ENCODE data around the gene C1orf232.

Gene C1orf232
- 0 to 0.77 (median 0) reads per million in 17 experiments for total RNA-seq

GRCh38 chr1:26168410-26169197 is at the start of gene C1orf232:
Gene C1orf232, minus strand, starts transcription at chr1:26168963. Its CDS starts 464 bp downstream, at chr1:26168499.
- no peak for DNase-seq

GRCh38 chr1:26215246-26215645 is 46.5 kb upstream of the C1orf232 start:
- no peak for DNase-seq

- no peak for DNase-seq
Measured at GRCh38 chr1:26213335-26213905, 44.7 kb upstream of the C1orf232 start.

- DNase-seq = no peak
Measured at GRCh38 chr1:26212726-26213125, 44.0 kb upstream of the C1orf232 start.

DNA sequence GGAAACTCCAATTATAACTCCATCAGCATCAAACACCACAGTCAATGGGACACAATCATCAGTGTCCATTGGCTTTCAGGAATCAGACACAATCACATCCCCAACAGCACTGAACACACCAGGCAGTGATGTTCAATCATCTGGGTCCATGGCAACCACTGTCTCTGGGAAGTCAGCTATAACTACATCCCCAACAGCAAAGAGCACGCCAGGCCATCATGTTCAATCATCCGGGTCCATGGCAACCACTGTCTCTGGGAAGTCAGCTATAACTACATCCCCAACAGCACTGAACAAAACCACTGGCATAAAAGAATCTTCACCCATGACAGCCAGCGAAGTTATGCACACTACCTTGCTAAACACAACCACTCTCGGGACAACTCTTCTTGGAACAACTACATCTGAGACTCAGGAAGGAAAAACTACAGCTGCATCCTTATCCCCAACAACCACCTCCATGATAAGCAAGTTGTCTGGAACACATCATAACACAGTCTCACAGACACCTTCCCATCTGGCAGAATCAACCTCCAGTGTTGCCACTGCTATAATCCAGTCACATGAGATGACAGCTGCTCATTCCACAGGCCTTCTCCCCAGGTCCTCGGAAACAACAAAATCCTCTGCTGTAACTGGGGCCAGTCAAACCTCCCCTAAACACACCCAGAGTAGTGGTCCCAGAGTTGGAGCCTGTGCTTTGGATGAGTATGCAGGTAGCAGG is 41.5 kb upstream of the C1orf232 start:
- no peak for DNase-seq

GRCh38 chr1:26203642-26204318 is 35.0 kb upstream of the C1orf232 start:
- peak in 3 of 4 experiments; percentile 8 to 23 (median 16) for DNase-seq

DNA sequence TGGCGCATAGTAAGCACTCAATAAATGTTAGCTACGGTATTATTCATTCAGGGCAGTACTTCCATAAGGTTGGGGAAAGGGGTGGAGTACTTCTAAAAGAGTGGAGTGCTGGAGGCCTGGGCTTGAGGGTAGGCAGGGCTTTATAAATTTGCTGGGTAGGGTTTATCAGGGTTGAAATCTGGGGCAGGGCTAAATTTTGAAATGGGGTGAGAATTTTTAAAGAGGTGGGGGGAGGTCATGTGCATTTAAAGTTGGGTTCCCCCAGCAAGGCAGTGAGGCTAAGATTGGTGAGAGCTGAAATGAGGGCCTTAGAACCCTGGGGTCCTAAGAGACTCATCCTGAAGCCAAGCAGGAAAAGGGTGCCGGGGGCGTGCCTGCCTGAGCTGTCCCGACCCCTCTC is 31.6 kb upstream of the C1orf232 start:
- no peak for DNase-seq

GRCh38 chr1:26197813-26198212 is 29.1 kb upstream of the C1orf232 start:
- no peak for DNase-seq

DNA sequence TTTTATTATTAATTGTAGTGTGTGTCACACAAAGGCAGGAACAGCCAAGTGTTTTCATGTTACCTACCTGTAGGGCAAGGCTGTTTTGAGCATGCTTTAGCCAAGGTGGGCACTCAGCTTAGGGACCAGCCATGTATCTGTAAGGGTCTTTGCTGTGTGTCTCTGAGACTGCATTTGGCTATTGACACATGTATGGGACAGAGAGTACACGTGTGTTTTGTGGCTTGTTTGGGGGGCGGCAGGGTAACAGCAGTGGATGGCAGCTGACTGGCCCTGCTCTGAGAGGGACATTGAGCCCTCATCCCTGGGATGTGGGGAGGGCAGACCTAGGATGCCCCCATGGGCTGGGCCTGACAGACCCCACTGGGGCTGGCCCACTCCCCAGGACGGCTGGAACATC is 28.5 kb upstream of the C1orf232 start:
- DNase-seq = no peak

DNA sequence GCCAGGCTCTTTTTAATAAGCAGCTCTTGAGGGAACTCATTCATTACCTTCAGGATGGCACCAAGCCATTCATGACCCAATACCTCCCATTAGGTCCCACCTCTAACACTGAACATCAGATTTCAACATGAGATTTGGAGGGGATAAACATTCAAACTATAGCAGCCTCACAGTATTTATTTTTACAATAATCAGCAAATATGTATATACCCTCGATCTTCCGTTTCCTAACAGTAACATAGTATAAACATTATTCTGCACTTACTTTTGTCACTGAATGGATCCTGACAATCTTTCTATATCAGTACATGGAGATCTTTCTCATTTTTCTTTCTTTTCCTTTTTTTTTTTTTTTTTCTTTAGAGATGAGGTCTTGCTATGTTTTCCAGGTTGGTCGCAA is 27.0 kb upstream of the C1orf232 start:
- DNase-seq = no peak

- no peak for DNase-seq
Measured at GRCh38 chr1:26191739-26192138, 23.0 kb upstream of the C1orf232 start.

DNA sequence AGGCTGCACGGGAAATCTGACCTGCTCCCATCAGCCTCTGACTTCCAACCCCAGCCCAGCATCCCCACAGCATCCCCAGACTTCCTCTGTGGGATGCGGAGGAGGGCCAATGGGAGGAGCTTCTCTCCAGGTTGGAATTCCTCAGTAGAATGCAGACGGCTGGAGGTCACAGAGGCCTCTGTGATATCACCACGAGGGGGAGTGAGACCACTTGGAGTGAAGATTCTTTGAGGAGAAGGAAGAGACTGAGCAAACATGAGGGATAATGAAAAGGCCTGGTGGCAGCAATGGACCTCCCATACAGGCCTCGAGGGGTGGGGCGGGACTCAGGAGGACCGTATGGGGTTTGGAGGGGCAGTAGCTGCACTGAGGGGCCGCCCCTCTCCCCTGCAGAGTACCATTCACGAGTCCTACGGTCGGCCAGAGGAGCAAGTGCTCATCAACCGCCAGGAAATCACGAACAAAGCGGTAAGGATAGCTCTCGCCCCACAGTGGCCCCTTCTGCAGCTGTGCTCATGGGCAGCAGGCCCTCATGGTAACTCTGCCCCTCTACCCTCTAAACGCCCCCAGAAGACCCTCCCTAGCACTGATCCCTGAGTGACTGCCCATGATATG is 21.7 kb upstream of the C1orf232 start, which contains the start of gene CATSPER4:
Gene CATSPER4 (plus strand): TSS at position 230 of the 615 bp plus-strand sequence. CDS start 26 bp downstream, at position 256.
- DNase-seq = peak in 3 of 4 experiments; percentile 10 to 29 (median 20)

- DNase-seq = no peak
Measured at GRCh38 chr1:26189751-26190275, 21.1 kb upstream of the C1orf232 start.

- DNase-seq = no peak
Measured at GRCh38 chr1:26189331-26189730, 20.6 kb upstream of the C1orf232 start.

- no peak for DNase-seq
Measured at GRCh38 chr1:26188477-26188876, 19.7 kb upstream of the C1orf232 start.

GRCh38 chr1:26187882-26188281 is 19.1 kb upstream of the C1orf232 start:
- DNase-seq = no peak

DNA sequence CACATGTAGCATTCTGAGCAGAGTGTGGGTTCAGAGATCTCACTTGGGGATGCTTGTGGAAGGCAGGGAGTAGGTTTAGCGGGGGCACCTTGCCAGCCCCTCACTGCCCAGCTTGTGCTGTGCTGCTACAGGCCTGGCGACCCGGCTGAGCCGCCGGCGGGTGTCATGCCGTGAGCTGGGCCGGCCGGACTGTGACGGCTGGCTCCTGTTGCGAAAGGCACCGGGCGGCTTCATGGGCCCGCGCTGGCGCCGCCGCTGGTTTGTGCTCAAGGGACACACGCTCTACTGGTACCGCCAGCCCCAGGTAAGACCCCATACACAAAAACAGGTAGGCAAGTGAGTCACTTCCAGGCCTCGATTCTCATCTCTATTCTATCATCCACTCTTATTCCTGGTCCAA is 16.1 kb upstream of the C1orf232 start:
- no peak for DNase-seq

DNA sequence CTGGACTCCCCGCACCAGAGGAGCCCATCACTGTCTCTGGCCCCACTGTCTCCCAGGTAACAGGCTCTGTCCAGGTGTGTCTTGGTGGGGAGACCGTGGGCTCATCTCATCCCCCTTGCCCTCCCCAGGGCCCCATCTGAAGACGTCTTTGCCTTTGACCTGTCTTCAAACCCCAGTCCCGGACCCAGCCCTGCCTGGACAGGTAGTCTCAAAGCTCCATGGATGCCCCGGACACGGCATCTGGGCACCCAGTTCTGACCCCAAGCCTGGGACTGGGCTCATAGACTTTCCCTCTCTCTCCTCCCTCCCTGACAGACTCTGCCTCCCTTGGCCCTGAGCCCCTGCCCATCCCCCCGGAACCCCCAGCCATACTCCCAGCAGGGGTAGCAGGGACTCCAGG is 15.3 kb upstream of the C1orf232 start:
- no peak for DNase-seq

DNA sequence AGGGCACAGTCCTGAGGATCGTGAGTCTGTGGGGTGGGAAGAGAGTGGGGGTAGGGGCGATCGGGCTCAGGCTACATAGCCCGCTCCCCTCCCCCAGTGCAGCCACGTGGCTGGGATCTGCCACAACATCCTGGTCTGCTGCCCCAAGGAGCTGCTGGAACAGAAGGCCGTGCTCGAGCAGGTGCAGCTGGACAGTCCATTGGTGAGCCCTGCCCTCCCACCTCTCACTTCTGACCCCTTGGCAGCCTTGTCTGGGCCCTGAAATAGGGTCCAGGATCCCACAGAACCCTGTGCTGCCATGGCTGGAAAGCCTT is 13.6 kb upstream of the C1orf232 start:
- no peak for DNase-seq

DNA sequence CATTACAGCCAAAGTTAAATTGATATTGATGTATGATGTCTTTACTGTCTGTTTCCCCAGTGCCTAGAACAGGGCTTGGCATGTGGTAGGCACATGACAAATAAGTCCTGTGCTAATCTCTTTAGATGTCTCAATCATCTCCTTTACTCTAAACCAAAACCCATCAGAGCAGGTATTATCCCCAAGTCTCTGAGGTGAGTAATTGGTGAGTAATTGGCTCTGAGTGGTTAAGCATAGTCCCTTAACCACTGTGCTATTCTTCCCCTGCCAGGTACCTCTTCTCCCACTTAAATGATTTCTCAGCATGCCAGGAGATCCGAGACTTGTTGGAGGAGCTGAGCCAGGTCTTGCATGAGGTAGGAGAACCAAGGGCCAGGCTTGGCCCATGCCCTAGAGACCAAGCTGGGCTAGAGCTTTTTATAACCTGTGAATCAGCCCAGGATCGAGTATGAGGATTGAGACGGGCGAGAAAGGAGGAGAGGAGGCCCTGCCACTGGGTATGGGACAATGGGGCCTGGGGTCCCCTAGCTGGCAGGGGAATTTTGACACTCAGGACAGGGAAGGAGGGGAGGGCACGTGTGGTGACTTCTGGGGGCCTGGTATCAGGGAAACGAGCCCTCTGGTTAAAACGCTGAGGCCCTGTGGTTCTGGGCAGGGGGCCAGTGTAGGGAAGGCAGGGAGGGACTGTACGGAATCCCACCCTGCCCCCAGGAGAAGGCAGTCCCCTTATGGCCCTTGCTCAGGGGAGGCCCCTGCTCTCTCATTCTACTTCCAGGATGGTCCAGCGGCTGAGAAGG is 13.0 kb upstream of the C1orf232 start:
- DNase-seq = no peak

GRCh38 chr1:26180010-26180506 is 11.3 kb upstream of the C1orf232 start:
- DNase-seq = no peak

Data from suppressor macrophage (primary cell).